MCF 10A (cell line): ENCODE measurements around the gene SIPA1L2. TPM values are rescaled to one million over a fixed set of nuclear protein-coding genes. Genes with fewer than 3 reads are reported as not detected.

Experiments used
- BruUV-seq: library from RNA; stranded (reverse); fragments of 400-500 nt; replicated peaks from 2 replicates; lab custom pipeline; 2021; lab: Mats Ljungman, UMichigan
- CTCF ChIA-PET: fragments of 300-600 bp; sonication (Branson Sonifier 250); formaldehyde crosslinking; extraction: SDS; loops from one replicate; lab custom pipeline; 2021; ENCODE audit warnings: antibody characterized with exemption, inconsistent platforms; lab: Yijun Ruan, JAX
- POLR2A ChIA-PET: fragments of 300-600, 350-650 bp; sonication (Branson Sonifier 250); formaldehyde crosslinking; extraction: SDS; loops from one replicate; lab custom pipeline; 2020; ENCODE audit warnings: antibody characterized with exemption, inconsistent platforms; lab: Yijun Ruan, JAX
- DNase-seq: peaks from one replicate; pipeline ENCODE4 v3.0.0-alpha.2; 2018; ENCODE audit not compliant: unreplicated experiment
- H3K27ac Mint-ChIP-seq: one replicate; pipeline ENCODE4 v1.8.0; 2022; ENCODE audit warnings: mild to moderate bottlenecking, low read depth, mixed read lengths; ENCODE audit not compliant: unreplicated experiment
- H3K27me3 Mint-ChIP-seq: one replicate; pipeline ENCODE4 v1.8.0; 2022; ENCODE audit warnings: mixed read lengths; ENCODE audit not compliant: insufficient read depth, unreplicated experiment
- H3K36me3 Mint-ChIP-seq: one replicate; pipeline ENCODE4 v1.8.0; 2022; ENCODE audit warnings: mild to moderate bottlenecking, moderate library complexity, mixed read lengths; ENCODE audit not compliant: insufficient read depth, unreplicated experiment
- H3K4me1 Mint-ChIP-seq: one replicate; pipeline ENCODE4 v1.8.0; 2022; ENCODE audit warnings: mixed read lengths; ENCODE audit not compliant: insufficient read depth, unreplicated experiment
- H3K4me3 Mint-ChIP-seq: one replicate; pipeline ENCODE4 v1.8.0; 2022; ENCODE audit warnings: mild to moderate bottlenecking, moderate library complexity, mixed read lengths; ENCODE audit not compliant: unreplicated experiment
- H3K9me3 Mint-ChIP-seq: one replicate; pipeline ENCODE4 v1.8.0; 2022; ENCODE audit warnings: mixed read lengths; ENCODE audit not compliant: unreplicated experiment
- intact Hi-C: fragments of 100-400 bp; cut with micrococcal nuclease; formaldehyde crosslinking; loops from 2 replicates; pipeline ENCODE4 v1.14.1; 2022
- total RNA-seq: library from RNA; stranded (reverse); gene quantifications from 2 replicates; pipeline ENCODE4 v1.2.3, GENCODE V29; 2022
- TF ChIP-seq, protein P1 (sequence below): fragments of 200-600 bp; IDR thresholded peaks from one replicate; pipeline ENCODE4 v1.8.0; 2022; ENCODE audit warnings: antibody characterized with exemption, mild to moderate bottlenecking; ENCODE audit not compliant: unreplicated experiment

The SIPA1L2 gene
- total RNA-seq, 1 experiment from 2014 or later = 15.2 TPM

GRCh38 chr1:232608427-232608826 is 21.5 kb downstream of the SIPA1L2 start:
- POLR2A ChIA-PET = interaction anchor here (0.6 to 2.9 kb wide), 8 partner anchors 11 to 805 kb away, joined by 3 to 11 read pairs (median 3); no protein-coding TSS in a partner anchor
- H3K4me3 Mint-ChIP-seq = no peak overlapping the region

DNA sequence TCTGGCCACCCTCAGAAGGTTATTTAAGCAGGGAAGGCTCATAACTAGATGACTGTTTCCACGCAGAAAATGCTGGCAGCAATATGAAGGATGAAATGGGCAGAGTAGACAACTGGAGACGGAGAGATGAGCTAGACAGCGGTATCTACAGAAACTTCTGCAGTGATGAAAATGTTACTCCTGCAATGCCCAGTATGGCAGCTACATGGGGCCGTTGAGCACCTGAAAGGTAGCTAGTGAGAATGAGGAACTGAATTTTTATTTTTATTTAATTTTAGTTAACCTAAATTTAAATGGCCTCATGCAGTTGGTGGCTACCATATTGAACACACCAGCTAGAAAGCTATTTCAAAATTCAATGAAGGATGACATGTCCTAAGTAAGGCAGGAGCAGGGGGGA is 27.3 kb downstream of the SIPA1L2 start:
- H3K36me3 Mint-ChIP-seq = no peaks in the 10 kb centered on the region
- H3K4me3 Mint-ChIP-seq = no peak overlapping the region
- H3K9me3 Mint-ChIP-seq = no peaks in the 10 kb centered on the region
- peaks cover 7% of the 10 kb centered on the region for H3K4me1 Mint-ChIP-seq
- CTCF ChIA-PET = interaction anchor here (0.6 to 1.4 kb wide), 11 partner anchors 9 to 1244 kb away, joined by 3 to 9 read pairs (median 3); no protein-coding TSS in a partner anchor
- no peaks in the 10 kb centered on the region for H3K27me3 Mint-ChIP-seq
- no peak overlapping the region for H3K27ac Mint-ChIP-seq
- no peak for DNase-seq
- no TSS peak for BruUV-seq
- TF ChIP-seq, protein P1, sequence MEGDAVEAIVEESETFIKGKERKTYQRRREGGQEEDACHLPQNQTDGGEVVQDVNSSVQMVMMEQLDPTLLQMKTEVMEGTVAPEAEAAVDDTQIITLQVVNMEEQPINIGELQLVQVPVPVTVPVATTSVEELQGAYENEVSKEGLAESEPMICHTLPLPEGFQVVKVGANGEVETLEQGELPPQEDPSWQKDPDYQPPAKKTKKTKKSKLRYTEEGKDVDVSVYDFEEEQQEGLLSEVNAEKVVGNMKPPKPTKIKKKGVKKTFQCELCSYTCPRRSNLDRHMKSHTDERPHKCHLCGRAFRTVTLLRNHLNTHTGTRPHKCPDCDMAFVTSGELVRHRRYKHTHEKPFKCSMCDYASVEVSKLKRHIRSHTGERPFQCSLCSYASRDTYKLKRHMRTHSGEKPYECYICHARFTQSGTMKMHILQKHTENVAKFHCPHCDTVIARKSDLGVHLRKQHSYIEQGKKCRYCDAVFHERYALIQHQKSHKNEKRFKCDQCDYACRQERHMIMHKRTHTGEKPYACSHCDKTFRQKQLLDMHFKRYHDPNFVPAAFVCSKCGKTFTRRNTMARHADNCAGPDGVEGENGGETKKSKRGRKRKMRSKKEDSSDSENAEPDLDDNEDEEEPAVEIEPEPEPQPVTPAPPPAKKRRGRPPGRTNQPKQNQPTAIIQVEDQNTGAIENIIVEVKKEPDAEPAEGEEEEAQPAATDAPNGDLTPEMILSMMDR = peak; percentile 35
- intact Hi-C loops = no loop called here
- POLR2A ChIA-PET = interaction anchor here (0.5 to 1.9 kb wide), 7 partner anchors 9 to 683 kb away, joined by 3 to 6 read pairs (median 4); no protein-coding TSS in a partner anchor

More at GRCh38 chr1:232608427-232608826, 21.5 kb downstream of the SIPA1L2 start:
- H3K27me3 Mint-ChIP-seq = no peaks in the 10 kb centered on the region
- H3K27ac Mint-ChIP-seq = no peak overlapping the region
- peaks cover 11% of the 10 kb centered on the region for H3K36me3 Mint-ChIP-seq
- DNase-seq = no peak
- no peaks in the 10 kb centered on the region for H3K9me3 Mint-ChIP-seq
- BruUV-seq = no TSS peak
- intact Hi-C loops = no loop called here
- peaks cover 12% of the 10 kb centered on the region for H3K4me1 Mint-ChIP-seq
- CTCF ChIA-PET = interaction anchor here (0.6 to 2.1 kb wide), 6 partner anchors 8 to 426 kb away, joined by 3 to 7 read pairs (median 4); no protein-coding TSS in a partner anchor
- TF ChIP-seq, protein P1 = no peak

DNA sequence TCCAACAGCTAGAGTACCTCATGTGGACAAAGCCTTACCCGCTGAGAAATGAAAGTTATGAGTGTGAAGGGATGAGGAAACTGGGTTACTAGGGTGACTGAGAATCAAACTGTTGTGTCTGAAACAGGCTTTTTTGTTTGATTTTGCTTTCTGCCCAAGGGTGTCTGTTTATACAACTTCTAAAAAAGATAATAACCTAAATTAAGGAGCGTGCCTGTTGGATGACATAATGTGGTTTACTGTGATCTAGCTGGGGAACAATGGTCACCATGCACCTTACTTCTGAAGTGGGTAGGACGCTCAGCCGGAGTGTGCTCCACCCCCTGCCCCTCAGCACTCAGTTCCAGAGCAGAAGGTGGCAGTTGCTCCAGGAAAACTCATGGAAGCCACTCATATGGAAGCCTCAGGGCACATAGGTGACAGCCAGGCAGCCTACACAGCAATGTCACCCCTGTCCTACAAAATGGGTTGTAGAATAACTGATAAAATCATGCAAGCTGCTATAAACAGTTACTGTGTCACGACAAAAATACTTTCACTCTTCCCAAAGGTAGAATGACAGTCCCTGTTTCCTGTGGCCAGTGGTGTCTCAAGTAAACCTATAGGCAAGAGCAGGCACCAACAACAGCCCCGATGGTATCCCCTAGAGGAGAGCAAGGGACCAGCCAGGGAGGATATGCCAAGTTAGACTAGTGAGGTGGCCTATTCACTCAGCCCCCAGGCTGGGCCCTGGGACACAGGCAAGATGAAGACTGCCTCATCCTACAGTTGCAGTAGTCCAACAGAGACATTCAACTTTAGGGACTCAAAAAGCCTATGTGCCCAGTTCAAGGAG is 29.3 kb downstream of the SIPA1L2 start:
- TF ChIP-seq, protein P1 = no peak
- Mint-ChIP-seq H3K27me3 (no peaks in the 10 kb centered on the region), H3K9me3 (no peaks in the 10 kb centered on the region), H3K4me3 (no peak overlapping the region), H3K36me3 (peaks cover 6% of the 10 kb centered on the region), H3K4me1 (peaks cover 7% of the 10 kb centered on the region), H3K27ac (no peak overlapping the region)
- CTCF ChIA-PET = interaction anchor here (0.7 to 1.5 kb wide), 6 partner anchors 8 to 844 kb away, joined by 3 to 7 read pairs (median 3); no protein-coding TSS in a partner anchor
- DNase-seq = no peak
- BruUV-seq = no TSS peak
- intact Hi-C loops = no loop called here
- POLR2A ChIA-PET = interaction anchor here (0.5 to 1.2 kb wide), 6 partner anchors 12 to 70 kb away, joined by 3 to 4 read pairs (median 3); no protein-coding TSS in a partner anchor
